HG03196 (cell line): ENCODE measurements around the gene FCMR.
"Not testable (repeated sequence)": the region's sequence is repeated elsewhere in the genome, so short reads cannot be mapped to it uniquely, and the experiment has no call there.

Experiments used
- ATAC-seq: cut with Tn5 transposase; IDR thresholded peaks from one replicate; pipeline ENCODE4 v1.9.1; 2021; ENCODE audit not compliant: unreplicated experiment

Gene FCMR

DNA sequence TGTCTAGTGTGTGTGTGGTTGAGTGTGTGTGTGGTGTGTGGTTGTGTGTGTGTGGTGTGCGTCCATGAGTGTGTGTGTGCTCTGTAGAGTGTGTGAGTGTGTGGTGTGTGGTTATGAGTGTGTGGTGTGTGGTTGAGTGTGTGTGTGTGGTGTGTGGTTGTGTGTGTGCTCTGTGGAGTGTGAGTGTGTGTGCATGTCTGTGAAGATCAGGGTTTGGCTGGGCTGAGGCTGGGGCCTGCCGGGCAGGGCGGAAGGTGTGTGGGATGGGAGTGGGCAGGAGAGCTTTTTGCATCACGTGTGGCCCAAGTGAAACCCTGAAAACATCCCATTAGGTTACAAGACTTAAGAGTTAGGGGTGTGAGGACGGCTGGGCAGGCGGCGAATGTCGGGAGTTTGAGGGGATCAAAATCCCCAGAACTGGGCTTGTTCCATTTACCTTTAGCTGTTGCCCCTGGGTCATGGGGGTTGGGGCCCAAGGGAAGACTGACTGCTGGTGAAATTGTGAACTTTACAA lies 2.9 kb upstream of the FCMR start:
- peak; percentile 25 for ATAC-seq

DNA sequence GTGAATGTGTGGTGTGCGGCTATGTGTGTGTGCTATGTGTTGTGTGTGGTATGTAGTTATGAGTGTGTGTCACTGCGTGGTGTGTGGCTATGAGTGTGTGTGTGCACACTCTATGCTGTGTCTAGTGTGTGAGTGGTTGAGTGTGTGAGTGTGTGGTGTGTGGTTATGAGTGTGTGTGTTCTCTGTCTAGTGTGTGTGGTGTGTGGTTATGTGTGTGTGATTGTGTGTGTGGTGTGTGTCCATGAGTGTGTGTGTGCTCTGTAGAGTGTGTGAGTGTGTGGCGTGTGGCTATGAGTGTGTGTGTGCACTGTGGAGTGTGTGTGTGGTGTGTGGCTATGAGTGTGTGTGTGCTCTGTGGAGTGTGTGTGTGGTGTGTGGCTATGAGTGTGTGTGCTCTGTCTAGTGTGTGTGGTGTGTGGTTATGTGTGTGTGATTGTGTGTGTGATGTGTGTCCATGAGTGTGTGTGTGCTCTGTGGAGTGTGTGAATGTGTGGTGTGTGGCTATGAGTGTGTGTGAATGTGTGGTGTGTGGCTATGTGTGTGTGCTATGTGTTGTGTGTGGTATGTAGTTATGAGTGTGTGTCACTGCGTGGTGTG lies 2.3 kb upstream of the FCMR start:
- ATAC-seq = not testable (repeated sequence)

DNA sequence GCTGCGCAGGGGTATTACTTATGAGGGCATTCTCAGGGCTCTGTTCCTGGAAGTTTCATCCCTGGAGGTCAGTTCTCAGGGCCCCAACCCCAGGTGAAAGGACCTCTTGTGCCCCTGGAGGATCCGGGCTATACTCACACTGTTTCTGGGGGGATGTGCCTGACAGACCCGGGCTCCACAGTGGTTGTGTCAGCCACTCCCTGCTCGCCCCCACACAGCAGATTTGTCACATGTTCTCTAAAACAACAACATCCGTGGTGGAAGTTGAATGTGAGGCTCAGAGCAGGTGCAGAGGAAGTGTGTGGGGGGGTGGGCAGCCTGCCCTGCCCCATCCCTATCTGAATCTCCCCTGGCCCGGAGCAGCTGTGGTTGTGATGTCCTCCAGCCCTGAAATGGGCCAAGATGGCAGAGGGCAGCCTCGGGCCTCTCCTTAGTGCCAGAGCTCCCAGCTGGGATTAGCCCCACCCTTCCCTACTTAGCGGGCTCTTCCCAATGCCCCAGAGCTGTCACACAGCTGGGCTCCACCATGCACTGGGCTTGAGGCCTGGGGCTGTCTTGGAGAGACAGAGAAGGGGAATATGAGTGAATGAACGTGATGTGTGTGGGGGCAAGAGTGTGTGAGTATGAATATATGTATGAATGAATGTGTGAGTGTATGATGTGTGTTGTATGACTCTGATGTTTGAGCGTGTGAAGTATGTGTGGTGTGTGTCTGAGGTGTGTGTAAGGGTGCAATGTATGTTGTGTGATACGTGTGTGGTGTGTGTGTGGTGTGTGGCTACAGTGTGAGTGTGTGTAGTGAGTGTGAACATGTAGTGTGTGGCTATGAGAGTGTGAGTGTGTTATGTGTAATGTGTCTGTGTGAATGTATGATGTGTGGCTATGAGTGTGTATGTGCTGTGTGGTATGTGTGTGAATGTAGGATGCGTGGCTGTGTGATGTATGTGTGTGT lies 1.5 kb upstream of the FCMR start:
- ATAC-seq = peak; percentile 32

DNA sequence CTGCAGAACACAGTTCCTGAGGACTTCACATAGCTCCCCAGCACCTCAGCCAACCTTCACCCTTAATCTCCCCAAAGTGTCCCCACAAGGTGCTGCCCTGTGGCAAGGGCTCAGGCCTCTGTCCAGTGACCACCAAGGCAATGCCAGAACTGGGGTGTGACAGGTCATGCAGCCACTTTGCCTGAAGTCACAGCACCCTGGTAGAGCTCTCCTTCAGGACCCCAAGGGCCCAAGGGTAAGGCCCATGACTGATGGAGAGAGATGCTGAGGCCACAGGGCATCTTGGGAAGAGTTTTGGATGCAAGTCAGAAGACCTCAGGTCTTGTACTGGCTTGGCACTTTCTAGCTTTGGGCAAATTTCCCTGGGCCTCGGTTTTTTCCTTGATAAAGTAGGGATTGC lies 783 bp upstream of the FCMR start:
- no peak for ATAC-seq

DNA sequence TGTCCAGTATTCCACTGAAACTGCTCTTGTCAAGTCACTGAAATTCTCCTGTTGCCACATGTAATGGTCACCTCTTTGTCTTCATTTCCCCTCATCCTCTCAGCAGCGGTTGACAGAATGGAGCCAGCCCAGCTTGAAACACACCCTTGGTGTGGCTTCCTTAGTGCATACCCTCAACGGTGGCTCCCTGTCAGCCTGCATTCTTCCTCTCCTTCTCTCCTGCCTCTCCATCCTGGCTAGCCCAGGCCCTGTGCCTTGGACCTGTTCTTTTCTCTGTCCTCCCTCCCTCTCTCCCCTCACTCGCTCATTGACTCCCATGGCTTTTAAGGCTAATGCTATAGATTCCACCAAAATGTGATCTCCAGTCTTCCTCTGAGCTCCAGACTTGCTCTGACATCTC lies 3.7 kb downstream of the FCMR start:
- ATAC-seq = no peak

DNA sequence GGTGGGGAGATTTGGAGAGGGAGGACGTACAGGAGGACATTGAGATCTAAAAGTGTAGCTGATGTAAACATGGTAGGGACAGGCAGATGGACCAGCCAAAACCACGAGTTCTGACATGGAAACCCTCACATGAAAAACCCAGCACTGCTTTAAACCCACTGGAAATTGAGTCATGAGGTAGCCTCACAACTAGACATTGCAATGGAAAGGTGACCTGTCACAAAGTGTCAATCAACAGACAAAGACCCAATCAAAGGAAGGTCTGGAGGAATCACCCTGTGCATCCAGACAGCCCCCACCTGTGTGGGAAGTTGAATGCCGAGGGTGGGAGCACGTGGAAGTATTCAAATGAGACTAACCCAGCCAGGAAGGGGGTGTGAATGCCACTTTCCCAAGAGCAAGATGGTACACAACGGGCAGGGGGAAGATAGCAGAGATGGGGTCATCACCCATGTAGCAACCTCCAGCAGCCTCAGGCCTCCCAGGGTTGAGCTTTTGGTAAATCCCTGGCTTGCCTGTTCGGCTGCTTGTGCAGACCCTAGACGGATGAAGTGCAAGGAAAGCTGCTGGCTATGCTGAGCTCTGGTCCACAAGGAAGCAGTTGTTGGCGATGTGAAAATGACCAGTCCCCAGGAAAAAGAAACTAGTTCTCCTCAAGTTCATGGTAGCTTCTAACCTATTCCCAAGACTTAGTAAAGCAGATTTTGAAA lies 5.6 kb downstream of the FCMR start:
- no peak for ATAC-seq

DNA sequence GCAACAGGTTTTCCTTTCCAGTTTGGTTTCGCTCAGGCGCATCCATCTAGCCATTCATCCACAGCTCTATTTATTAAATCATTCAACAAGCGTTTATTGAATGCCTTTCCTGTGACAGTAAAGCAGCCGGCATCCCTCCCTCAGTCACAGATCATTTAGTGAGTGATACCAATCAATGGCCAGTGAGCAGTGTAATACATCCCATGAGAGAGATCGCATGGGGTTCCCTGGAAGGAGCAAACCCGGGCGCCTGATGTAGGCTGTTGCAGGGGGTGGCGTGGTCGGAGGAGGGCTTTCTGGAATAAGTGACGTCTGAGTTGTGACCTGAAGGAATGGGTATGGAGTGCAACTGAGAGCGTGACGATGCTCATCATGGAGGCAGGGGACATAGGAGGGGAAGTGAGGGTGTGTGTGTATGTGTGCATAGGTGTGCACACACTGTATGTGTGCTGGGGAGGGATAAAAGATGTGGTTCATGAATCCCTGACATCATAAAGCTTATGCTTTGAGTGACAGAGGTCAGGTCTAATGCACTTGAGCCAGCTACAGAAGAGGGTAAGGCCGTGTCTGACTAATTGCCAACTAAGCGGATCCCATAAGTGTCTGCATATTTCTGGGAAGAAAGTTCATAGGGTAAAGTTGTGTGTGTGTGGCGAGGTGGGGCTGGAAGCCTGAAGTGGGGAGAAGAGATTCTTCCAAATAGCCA lies 6.6 kb downstream of the FCMR start:
- no peak for ATAC-seq

DNA sequence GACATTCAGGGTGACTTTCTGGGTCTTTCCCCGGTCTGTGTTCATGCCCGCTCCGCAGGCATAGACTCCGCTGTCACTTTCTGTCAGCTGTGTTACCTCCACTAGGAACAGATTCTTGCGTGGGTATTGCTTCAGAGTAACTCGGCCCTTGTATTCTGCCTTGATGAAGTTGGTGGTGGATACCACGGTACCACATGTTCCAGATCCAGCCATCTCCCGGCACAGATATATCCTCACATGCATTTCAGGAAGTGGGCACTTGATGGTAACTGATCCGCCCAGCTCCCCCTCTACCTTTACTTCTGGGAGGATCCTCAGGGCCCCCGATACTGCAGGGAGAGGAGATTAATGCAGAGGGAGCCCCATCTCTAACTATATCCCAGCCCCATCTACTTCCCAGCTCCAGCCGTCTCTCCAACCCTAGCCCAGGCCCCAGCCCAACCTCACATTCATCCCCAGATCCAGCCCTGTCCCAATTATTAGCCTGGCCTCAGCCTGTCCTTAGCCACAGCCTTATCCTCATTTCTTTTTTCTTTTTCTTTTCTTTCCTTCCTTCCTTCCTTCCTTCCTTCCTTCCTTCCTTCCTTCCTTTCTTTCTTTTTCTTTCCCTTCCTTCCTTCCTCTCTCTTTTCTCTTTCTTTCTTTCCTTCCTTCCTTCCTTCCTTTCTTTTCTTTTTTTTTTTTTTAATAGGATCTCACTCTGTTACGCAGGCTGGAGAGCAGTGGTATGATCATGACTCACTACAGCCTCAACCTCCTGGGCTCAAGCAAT lies 7.8 kb downstream of the FCMR start:
- ATAC-seq = no peak

DNA sequence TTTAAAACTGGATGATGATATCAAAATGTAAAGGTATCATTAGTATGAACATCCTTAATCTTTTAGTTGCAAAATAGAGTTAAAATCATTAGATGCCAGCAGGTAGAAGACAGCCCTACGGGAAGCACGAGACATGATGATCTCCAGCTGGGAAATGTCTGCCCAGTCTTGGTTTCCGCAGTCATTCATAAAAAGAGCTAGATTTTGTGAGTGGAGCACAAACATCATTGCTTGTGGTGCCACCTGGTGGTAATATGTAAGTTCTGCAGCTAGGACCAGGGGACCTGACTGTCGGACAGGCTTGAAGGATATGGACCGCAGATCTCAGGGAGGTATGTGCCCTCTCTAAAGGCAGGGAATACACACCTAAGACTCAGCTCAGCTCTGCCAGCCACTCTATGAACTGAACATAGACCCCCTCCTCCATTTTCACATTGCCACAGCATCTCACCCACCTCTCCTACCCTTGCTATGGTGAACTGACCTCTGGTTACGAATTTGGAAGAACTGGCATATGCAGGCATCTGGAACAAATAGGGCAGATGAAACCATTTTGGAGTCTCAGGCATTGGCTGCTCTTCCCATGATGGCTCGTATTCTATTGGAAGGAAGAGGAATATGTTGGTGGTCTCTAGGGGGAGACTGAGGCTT lies 9.2 kb downstream of the FCMR start:
- ATAC-seq = peak; percentile 45

DNA sequence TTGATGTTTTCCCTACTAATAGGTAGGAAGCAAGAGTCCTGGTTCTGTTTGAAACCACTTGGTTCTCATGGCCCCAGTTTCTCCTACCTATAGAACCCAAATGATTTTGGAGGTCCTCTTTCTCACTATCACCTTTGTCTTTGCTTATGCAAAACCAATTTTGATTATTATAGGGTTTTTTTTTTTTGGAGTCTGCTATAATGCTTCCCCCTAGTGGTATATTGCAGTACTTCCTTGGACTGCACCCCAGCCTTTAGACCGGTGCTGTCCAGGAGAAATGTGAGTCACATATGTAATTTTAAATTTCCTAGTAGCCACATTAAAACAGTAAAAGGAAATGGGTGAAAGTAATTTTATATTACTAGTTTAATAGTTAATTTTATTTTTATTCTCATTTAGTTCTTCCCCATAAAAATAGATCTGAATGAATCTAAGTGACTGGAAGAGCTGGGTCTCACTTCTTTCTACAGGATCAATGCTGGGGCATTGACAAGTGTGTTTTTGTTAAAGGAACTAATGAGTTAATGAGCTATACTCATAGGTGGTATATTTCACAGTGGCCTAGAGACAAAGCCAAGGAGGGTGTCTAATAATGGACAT lies 10.6 kb downstream of the FCMR start:
- no peak for ATAC-seq

DNA sequence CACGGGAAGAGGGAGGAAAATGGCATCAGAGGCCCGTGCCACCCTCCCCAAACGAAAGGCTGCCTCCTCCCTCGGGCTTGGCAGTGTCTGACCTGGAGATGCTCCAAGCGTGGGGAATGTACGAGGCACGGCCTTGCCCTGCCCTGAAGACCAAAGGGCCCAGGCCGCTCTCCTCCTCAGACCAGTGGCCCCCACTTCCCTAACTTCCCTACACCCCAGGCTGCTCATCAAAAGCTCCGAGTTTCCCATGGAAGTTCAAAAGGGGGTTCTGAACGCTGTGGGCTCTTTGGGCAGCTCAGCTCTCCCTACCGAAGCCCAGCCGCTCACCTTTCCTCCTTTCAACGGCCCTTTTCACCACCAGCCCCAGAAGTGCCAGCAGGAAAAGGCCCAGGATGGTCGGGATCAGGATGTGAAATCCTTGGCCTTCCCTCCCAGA lies 11.8 kb downstream of the FCMR start:
- no peak for ATAC-seq

DNA sequence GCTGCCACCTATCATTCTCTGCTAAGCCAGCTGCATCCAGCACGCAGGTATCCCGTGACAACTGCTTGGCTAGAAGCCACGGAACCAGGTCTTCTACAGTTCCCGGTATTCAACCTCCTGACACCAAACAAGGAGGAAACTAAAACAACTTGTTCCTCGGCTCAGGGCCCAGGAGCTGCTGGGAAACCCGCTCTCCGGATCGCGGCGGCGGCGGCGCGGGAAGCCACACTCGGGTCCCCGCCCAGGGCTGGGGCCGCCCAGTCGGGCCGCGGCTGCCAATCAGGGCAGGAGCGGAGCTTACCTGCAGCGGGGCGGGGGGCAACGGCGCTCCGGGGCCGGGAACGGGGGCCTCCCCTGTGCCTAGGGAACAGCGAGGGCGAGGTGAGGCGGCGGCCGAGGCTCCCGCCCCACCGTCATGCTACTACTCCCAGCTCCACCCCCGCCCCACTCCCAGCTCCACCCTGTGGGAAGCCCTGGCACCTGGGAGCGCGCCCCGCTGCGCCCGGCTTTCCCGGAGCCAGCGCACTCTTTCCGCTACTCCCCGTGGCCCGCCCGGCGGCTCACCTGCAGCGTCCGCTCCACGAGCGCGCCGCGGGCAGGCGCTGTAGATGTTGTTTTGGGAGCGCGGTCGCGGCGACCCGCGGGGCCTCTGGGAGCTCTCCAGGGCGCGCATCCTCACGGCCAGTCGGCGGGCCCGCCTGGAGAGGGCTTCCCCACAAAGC lies 12.4 kb downstream of the FCMR start:
- no peak for ATAC-seq

DNA sequence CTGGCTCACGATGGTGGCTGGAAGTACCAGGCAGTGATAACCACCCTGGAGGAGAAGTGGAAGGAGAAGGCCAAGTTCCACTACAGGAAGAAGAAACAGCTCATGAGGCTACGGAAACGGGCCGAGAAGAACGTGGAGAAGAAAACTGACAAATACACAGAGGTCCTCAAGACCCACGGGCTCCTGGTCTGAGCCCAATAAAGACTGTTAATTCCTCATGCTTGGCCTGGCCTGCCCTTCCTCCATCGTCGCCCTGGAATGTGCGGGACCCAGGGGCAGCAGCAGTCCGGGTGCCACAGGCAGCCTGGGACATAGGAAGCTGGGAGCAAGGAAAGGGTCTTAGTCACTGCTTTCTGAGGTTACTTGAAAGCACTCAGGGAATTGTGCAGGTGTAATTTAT lies 13.7 kb downstream of the FCMR start:
- ATAC-seq = no peak

DNA sequence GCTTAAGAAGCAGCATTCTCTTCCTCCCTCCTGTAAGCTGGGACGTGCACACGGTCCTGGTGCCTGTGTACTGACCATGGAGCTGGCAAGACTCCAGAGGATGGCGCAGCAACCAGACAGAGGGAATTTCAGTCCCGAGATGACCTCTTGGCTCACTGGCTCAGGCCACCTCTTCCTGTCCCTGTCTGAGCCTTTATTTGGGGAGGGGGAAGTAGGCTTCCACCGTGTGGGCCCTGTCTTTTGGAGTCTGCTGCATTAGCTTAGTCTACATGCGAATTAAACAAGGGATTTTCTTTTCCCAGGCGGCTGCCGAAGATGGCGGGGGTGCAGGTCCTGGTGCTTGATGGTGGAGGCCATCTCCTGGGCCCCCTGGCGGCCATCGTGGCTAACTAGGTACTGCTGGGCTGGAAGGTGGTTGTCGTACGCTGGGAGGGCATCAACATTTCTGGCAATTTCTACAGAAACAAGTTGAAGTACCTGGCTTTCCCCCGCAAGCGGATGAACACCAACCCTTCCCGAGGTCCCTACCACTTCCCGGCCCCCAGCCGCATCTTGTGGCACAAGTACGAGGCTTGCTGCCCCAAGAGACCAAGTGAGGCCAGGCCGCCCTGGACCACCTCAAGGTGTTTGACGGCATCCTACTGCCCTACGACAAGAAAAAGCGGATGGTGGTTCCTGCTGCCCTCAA lies 14.3 kb downstream of the FCMR start:
- ATAC-seq = no peak

DNA sequence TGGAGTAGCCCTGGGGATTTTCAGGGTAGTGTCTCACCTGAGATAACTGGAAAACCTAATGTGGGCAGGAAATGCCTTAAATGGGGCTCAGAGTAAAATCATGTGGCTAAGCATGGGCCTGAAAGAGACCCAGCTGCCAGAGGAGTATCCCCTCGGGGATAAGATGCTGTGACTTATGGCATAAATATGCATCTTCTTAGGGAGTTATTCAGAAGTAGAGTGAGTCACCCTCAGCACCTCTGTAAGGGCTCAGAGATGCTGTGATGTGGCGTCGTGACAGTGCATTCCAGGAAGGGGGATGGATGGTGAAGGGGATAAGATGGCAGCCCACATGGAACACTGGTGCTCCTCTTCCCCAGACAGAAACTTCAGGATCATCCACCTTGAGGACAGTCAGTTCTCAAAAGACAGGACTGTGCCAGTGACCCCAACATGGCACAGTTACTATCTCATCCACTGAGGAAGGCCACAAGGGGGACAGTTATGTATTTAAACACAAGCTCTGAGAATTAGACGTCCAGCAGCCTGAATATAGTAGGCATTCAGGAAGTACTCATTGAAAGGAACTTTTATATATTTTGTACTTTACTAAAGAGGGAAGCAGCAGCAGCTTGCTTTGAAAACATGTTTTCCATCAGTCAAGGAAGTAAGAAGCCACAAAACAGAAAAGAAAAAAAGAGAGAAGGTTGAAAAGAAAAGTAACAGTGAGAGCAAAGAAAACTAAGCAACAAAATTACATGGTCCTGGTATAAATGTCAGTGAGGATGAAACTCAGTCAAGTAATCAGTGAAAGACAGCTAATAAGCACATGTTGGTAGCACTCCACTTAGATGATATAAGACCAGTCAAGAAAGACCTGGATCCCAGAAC lies 16.2 kb downstream of the FCMR start:
- ATAC-seq = peak; percentile 72

DNA sequence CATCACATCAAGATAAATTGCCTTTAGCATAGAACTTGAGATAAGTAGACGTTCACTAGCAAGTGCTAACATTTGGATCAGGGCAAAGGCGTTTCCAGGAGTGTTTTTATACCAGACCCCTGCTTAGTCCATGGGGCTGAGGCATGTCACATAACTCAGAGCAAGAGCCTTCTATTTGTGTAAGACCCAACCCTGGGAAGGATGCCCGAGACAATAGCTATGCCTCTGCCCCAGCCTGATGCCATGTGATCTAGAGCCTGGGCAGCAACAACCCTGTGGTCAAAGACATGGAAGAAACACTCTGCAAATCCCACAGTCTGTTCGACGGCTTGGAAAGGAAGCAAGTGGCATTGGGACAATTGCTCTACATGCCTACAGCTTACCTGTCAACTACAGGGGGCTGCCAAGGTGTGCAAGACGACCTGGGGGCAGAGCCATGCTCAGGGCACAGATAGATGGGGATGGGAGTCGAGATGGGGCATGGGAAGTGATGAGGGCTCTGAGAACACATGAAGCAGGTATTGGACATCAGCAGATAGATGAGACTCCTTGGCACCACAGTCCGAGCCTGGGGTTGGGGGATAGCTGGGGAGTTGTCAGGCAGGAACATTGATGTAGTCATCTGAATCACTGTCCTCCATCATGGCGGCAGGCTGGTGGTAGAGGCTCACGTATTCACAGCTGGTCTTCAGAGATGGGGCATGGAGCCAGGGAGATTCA lies 17.2 kb downstream of the FCMR start:
- no peak for ATAC-seq
